ENCODE results near the gene GAS2.

The GAS2 gene

DNA sequence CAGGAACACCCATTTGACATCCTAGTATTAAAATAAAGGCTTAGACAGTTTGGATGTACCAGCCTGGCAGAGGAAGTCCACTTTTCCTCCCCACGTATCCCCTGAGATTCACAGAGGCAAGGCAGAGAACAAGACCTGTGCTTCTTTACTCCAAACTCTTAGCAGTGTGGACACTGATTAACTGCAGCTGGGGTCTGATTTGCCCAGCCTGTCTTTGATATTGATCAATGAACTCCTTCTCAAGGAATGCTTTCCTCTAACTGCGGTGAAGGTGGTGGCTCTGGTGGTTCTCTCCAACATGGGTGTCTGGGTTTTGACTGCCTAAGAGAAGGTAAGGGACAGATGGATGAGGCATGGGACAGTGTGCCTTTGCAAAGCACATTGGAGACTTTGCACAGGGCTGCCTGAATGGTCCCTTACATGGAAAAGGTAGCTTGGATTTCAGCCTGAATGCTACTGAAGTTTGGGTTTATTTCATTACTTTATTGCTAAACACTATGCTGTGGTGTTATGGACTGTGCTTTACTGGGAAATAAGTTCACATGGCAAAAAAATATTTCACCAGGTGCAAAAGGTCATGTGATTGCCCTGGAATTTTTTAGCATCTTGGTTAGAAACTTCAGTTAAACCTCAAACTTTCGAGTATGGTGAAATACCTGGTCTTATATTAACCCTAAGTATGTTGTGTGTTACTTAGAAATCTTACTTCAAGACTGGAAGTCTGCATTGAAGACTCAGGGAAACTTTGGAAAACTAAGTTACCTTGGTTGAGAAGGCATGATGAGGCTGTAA, 1.8 kb downstream of the GAS2 start:
- Histone ChIP-seq H3K27ac (ENCODE audit: low read length, poor library complexity, severe bottlenecking) (no peak overlapping the region), H2BK15ac (ENCODE audit: low read depth, poor library complexity, severe bottlenecking) (no peak overlapping the region), H3K79me1 (replicated peaks; ENCODE audit: low read length, poor library complexity, severe bottlenecking) (no peaks in the 10 kb centered on the region), H2BK120ac (ENCODE audit: low read depth, low read length) (no peak overlapping the region), H2BK12ac (ENCODE audit: low read length in 2 of 2) (no peak overlapping the region), H3K36me3 (ENCODE audit: control insufficient read depth in 1 of 2, insufficient read depth in 2 of 2, low read depth in 1 of 2, low read length in 2 of 2) (no peaks in the 10 kb centered on the region), H2BK5ac (ENCODE audit: low read depth, low read length, poor library complexity, severe bottlenecking) (no peak overlapping the region), H3K18ac (ENCODE audit: low read depth in 1 of 2, low read length in 2 of 2) (no peak overlapping the region), H3K4ac (ENCODE audit: low read depth in 1 of 2, low read length in 2 of 2) (no peak overlapping the region), H3K23ac (ENCODE audit: low read length in 2 of 2) (no peak overlapping the region), H4K91ac (ENCODE audit: low read length) (no peak overlapping the region), H2AK5ac (ENCODE audit: low read length, severe bottlenecking) (no peak overlapping the region), H3K9me3 (ENCODE audit: control insufficient read depth, low read length) (no peaks in the 10 kb centered on the region), H4K8ac (ENCODE audit: low read length) (no peak overlapping the region), H3K4me2 (ENCODE audit: low read length, poor library complexity, severe bottlenecking) (no peak overlapping the region), H3K9ac (ENCODE audit: low read length) (no peak overlapping the region), H2AFZ (ENCODE audit: low read depth, low read length) (no peak overlapping the region), H3K27me3 (ENCODE audit: control insufficient read depth in 1 of 2, insufficient read depth in 1 of 2, low read length in 2 of 2) (peaks cover 13 to 53% of the 10 kb centered on the region in 2 experiments), H3K4me3 (ENCODE audit: insufficient read depth in 1 of 2, low read depth in 1 of 2, low read length in 2 of 2) (no peak overlapping the region), H3K4me1 (ENCODE audit: control insufficient read depth, insufficient read depth, low read depth, low read length) (no peaks in the 10 kb centered on the region), H3K14ac (ENCODE audit: low read length in 2 of 2) (no peak overlapping the region)
- DNase-seq: no peak
- 83% methylated on average over 3 of the region's 3 CpGs for WGBS

DNA sequence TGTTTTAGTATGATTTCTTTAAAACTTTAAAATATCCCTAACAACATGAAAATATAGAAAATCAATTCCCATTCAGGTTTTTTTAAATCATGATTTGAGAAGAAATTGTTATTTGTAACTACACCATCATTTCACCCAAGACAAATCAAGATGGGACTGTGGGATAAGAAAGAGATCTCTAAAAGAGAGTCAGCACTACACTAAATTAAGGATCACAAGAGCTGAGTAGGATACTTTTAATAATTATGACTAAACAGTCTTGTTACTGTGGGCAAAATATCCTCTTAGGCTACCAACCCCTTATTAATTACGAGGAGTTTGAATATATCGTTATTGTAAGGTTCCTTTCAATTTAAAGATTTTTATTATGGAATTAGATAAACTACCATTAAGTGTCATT, 3.0 kb downstream of the GAS2 start:
- H4K8ac ChIP-seq (ENCODE audit: low read length): no peak overlapping the region
- no peak overlapping the region for H3K4me2 ChIP-seq (ENCODE audit: low read length, poor library complexity, severe bottlenecking)
- H3K27ac ChIP-seq (ENCODE audit: low read length, poor library complexity, severe bottlenecking): no peak overlapping the region
- whole genome bisulfite sequencing: no CpG with 5 or more reads among the region's 2 CpGs
- H3K18ac ChIP-seq (ENCODE audit: low read depth in 1 of 2, low read length in 2 of 2): no peak overlapping the region
- no peak overlapping the region for H2BK12ac ChIP-seq (ENCODE audit: low read length in 2 of 2)
- H2BK120ac ChIP-seq (ENCODE audit: low read depth, low read length): no peak overlapping the region
- H2AFZ ChIP-seq (ENCODE audit: low read depth, low read length): no peak overlapping the region
- no peak overlapping the region for H3K4me3 ChIP-seq (ENCODE audit: insufficient read depth in 1 of 2, low read depth in 1 of 2, low read length in 2 of 2)
- H3K36me3 ChIP-seq (ENCODE audit: control insufficient read depth in 1 of 2, insufficient read depth in 2 of 2, low read depth in 1 of 2, low read length in 2 of 2): no peaks in the 10 kb centered on the region
- H4K91ac ChIP-seq (ENCODE audit: low read length): no peak overlapping the region
- H3K23ac ChIP-seq (ENCODE audit: low read length in 2 of 2): no peak overlapping the region
- no peak overlapping the region for H3K14ac ChIP-seq (ENCODE audit: low read length in 2 of 2)
- H2BK15ac ChIP-seq (ENCODE audit: low read depth, poor library complexity, severe bottlenecking): no peak overlapping the region
- no peaks in the 10 kb centered on the region for H3K4me1 ChIP-seq (ENCODE audit: control insufficient read depth, insufficient read depth, low read depth, low read length)
- H2AK5ac ChIP-seq (ENCODE audit: low read length, severe bottlenecking): no peak overlapping the region
- no peak overlapping the region for H3K4ac ChIP-seq (ENCODE audit: low read depth in 1 of 2, low read length in 2 of 2)
- H3K9ac ChIP-seq (ENCODE audit: low read length): no peak overlapping the region
- H2BK5ac ChIP-seq (ENCODE audit: low read depth, low read length, poor library complexity, severe bottlenecking): no peak overlapping the region
- H3K9me3 ChIP-seq (ENCODE audit: control insufficient read depth, low read length): no peaks in the 10 kb centered on the region
- no peak for DNase-seq
- H3K79me1 ChIP-seq (replicated peaks; ENCODE audit: low read length, poor library complexity, severe bottlenecking): no peaks in the 10 kb centered on the region
- H3K27me3 ChIP-seq (ENCODE audit: control insufficient read depth in 1 of 2, insufficient read depth in 1 of 2, low read length in 2 of 2): peaks cover 13 to 53% of the 10 kb centered on the region in 2 experiments

DNA sequence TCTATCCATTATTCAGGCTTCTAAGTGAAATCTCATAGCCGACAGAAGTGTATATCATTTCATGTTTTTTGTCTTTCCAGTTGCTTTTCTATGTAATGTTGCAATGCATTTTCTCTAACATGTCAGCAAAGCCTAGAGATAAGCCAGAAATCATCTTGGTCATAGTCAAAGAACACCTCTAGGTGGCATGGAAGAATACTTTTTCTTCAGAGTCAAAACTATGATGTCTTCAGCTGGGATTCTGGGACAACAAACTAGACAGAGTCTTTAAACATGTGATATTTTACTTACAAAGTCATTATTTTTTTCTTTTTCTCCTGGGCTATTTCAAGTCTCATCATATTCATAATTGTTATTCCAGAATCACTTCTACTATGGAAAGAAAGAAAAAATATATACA, 4.4 kb downstream of the GAS2 start:
- no peak overlapping the region for H3K18ac ChIP-seq (ENCODE audit: low read depth in 1 of 2, low read length in 2 of 2)
- H3K9ac ChIP-seq (ENCODE audit: low read length): no peak overlapping the region
- H3K4me2 ChIP-seq (ENCODE audit: low read length, poor library complexity, severe bottlenecking): no peak overlapping the region
- no peak overlapping the region for H2BK12ac ChIP-seq (ENCODE audit: low read length in 2 of 2)
- H3K4me1 ChIP-seq (ENCODE audit: control insufficient read depth, insufficient read depth, low read depth, low read length): peaks cover 1% of the 10 kb centered on the region
- peaks cover 12 to 45% of the 10 kb centered on the region in 2 experiments for H3K27me3 ChIP-seq (ENCODE audit: control insufficient read depth in 1 of 2, insufficient read depth in 1 of 2, low read length in 2 of 2)
- no peaks in the 10 kb centered on the region for H3K36me3 ChIP-seq (ENCODE audit: control insufficient read depth in 1 of 2, insufficient read depth in 2 of 2, low read depth in 1 of 2, low read length in 2 of 2)
- H2AFZ ChIP-seq (ENCODE audit: low read depth, low read length): no peak overlapping the region
- H3K14ac ChIP-seq (ENCODE audit: low read length in 2 of 2): no peak overlapping the region
- H2AK5ac ChIP-seq (ENCODE audit: low read length, severe bottlenecking): no peak overlapping the region
- no peak overlapping the region for H4K91ac ChIP-seq (ENCODE audit: low read length)
- peak; percentile 22 for DNase-seq
- no peak overlapping the region for H4K8ac ChIP-seq (ENCODE audit: low read length)
- WGBS: no CpG with 5 or more reads among the region's 1 CpG
- no peaks in the 10 kb centered on the region for H3K9me3 ChIP-seq (ENCODE audit: control insufficient read depth, low read length)
- no peaks in the 10 kb centered on the region for H3K79me1 ChIP-seq (replicated peaks; ENCODE audit: low read length, poor library complexity, severe bottlenecking)
- no peak overlapping the region for H3K4me3 ChIP-seq (ENCODE audit: insufficient read depth in 1 of 2, low read depth in 1 of 2, low read length in 2 of 2)
- no peak overlapping the region for H2BK15ac ChIP-seq (ENCODE audit: low read depth, poor library complexity, severe bottlenecking)
- H3K23ac ChIP-seq (ENCODE audit: low read length in 2 of 2): no peak overlapping the region
- no peak overlapping the region for H2BK120ac ChIP-seq (ENCODE audit: low read depth, low read length)
- H3K4ac ChIP-seq (ENCODE audit: low read depth in 1 of 2, low read length in 2 of 2): no peak overlapping the region
- H2BK5ac ChIP-seq (ENCODE audit: low read depth, low read length, poor library complexity, severe bottlenecking): no peak overlapping the region
- no peak overlapping the region for H3K27ac ChIP-seq (ENCODE audit: low read length, poor library complexity, severe bottlenecking)

DNA sequence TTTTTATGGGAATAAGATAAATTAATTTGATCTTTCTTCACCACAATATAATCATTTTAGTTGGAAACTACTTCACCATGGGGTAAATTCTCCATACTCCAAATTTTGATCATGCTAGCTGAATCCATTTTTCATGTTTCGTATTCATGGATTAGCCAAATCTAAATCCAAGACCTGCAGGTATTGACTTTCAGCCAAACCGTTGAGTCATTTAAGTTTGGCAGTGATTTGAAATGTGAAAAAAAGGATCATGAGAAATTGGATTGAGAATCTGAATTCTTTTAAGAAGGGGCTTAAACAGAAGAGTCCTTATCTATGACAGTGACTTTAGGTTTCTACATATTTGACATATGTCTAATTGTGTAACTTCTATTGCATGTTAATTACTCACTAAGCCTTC, 5.3 kb downstream of the GAS2 start:
- no peaks in the 10 kb centered on the region for H3K36me3 ChIP-seq (ENCODE audit: control insufficient read depth in 1 of 2, insufficient read depth in 2 of 2, low read depth in 1 of 2, low read length in 2 of 2)
- no peak overlapping the region for H4K8ac ChIP-seq (ENCODE audit: low read length)
- no peaks in the 10 kb centered on the region for H3K79me1 ChIP-seq (replicated peaks; ENCODE audit: low read length, poor library complexity, severe bottlenecking)
- no peak overlapping the region for H2BK15ac ChIP-seq (ENCODE audit: low read depth, poor library complexity, severe bottlenecking)
- H3K27me3 ChIP-seq (ENCODE audit: control insufficient read depth in 1 of 2, insufficient read depth in 1 of 2, low read length in 2 of 2): peaks cover 9 to 39% of the 10 kb centered on the region in 2 experiments
- H3K4me3 ChIP-seq (ENCODE audit: insufficient read depth in 1 of 2, low read depth in 1 of 2, low read length in 2 of 2): no peak overlapping the region
- no peak overlapping the region for H3K18ac ChIP-seq (ENCODE audit: low read depth in 1 of 2, low read length in 2 of 2)
- no peak overlapping the region for H2BK5ac ChIP-seq (ENCODE audit: low read depth, low read length, poor library complexity, severe bottlenecking)
- peaks cover 1% of the 10 kb centered on the region for H3K4me1 ChIP-seq (ENCODE audit: control insufficient read depth, insufficient read depth, low read depth, low read length)
- 77% methylated on average over 2 of the region's 2 CpGs for WGBS
- H4K91ac ChIP-seq (ENCODE audit: low read length): no peak overlapping the region
- no peak overlapping the region for H3K4me2 ChIP-seq (ENCODE audit: low read length, poor library complexity, severe bottlenecking)
- no peak for DNase-seq
- no peak overlapping the region for H2AK5ac ChIP-seq (ENCODE audit: low read length, severe bottlenecking)
- no peak overlapping the region for H2BK12ac ChIP-seq (ENCODE audit: low read length in 2 of 2)
- no peaks in the 10 kb centered on the region for H3K9me3 ChIP-seq (ENCODE audit: control insufficient read depth, low read length)
- no peak overlapping the region for H3K4ac ChIP-seq (ENCODE audit: low read depth in 1 of 2, low read length in 2 of 2)
- no peak overlapping the region for H3K27ac ChIP-seq (ENCODE audit: low read length, poor library complexity, severe bottlenecking)
- no peak overlapping the region for H2BK120ac ChIP-seq (ENCODE audit: low read depth, low read length)
- H3K23ac ChIP-seq (ENCODE audit: low read length in 2 of 2): no peak overlapping the region
- H3K9ac ChIP-seq (ENCODE audit: low read length): no peak overlapping the region
- H3K14ac ChIP-seq (ENCODE audit: low read length in 2 of 2): no peak overlapping the region
- H2AFZ ChIP-seq (ENCODE audit: low read depth, low read length): no peak overlapping the region

All from mesenchymal stem cell (in vitro differentiated cells and primary cell).